ENCODE measurements around the gene MICAL2. TPM values are rescaled to one million over a fixed set of nuclear protein-coding genes. Genes with fewer than 3 reads are reported as not detected.

MICAL2 gene
- total and polyA plus RNA-seq, 10 of the 15 experiments (the other 5 are each of a cell fraction or from before 2014, with no cell fraction given) = 0.90 to 5.6 (median 2.4) TPM

DNA sequence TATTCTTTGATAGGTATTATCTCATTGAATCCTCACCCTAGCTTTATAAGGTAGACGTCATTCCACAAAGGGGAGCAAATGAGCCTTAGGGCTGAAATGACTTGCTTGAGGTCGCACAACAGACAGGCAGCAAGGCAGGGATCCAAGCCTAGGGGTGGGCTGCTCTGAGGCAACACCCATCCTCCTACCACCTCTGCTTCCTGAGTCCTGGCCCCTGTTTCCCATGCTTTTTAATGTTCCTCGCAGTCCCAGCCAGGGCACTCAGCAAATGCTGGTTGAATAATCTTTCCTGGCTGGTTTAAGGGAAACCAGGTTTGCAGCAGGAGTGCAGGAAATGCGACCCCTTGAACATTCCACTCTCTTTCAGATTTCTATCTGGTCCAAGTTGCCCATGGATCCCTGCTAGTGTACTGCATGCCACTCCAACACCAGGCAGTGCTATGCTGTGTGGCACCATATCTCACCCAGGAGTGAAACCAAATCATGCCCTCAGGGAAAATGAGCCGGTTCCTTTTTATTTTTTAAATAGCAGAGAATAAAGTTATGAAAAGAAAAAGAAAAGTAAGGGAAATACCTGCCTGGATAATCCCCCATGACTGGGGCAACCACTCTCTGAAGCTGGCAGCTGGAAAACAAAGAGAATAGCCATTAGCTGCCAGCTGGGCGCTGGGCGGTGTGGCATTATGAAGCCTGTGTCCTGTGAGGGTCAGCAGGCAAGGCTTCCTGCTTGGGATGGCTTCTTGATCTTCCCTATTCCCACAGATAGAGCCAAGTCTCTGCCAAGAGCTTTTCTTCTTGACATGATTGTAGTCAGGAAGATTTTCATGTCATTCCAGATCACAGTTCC, 21.8 kb downstream of the MICAL2 start:
- Histone ChIP-seq H3K9me3 (replicated peaks; ENCODE audit: control insufficient read depth, insufficient read depth, low read length) (no peaks in the 10 kb centered on the region), H4K20me1 (ENCODE audit: control insufficient read depth, insufficient read depth) (peaks cover 4% of the 10 kb centered on the region; the same call in 1 of the 2 replicates), H3K4me1 (ENCODE audit: control insufficient read depth, insufficient read depth, low read length) (no peaks in the 10 kb centered on the region; the same call in 1 of the 2 replicates), H3K36me3 (ENCODE audit: control insufficient read depth in 2 of 2, insufficient read depth in 2 of 2, low read length in 1 of 2) (no peaks in the 10 kb centered on the region), H3K4me2 (ENCODE audit: control insufficient read depth, insufficient read depth) (no peak overlapping the region), H3K4me3 (no peak overlapping the region), H3K27ac (ENCODE audit: control insufficient read depth, insufficient read depth) (no peak overlapping the region), H3K27me3 (replicated peaks in 1 of 2; ENCODE audit: control insufficient read depth in 2 of 2, insufficient read depth in 2 of 2, low read length in 1 of 2) (no peaks in the 10 kb centered on the region; a peak in 1 of 4 replicates), H3K79me2 (ENCODE audit: control insufficient read depth, insufficient read depth, low read length) (no peaks in the 10 kb centered on the region), H3K9ac (ENCODE audit: control insufficient read depth, insufficient read depth, low read length) (no peak overlapping the region), H2AFZ (ENCODE audit: control insufficient read depth, low read depth, low read length) (no peak overlapping the region)
- intact Hi-C loops (cut with micrococcal nuclease; ENCODE audit: unreplicated experiment) (no loop called here), in situ Hi-C loops (cut with MboI) (no loop called here)
- ChIA-PET RAD21 (ENCODE audit: unreplicated experiment) (no interaction called here), CTCF (no interaction called here), POLR2A (no interaction called here), SMC1A (ENCODE audit: uncharacterized antibody, unreplicated experiment) (interaction anchor here (0.7 kb wide), 1 partner anchor 146 kb away, joined by 3 read pairs; no protein-coding TSS in a partner anchor)
- DNase-seq (ENCODE audit: low read depth, low spot score) (no peak), ATAC-seq (no peak), FAIRE-seq (no peak)
- no TSS peak for BruUV-seq (replicated peaks)
- WGBS (ENCODE audit: insufficient coverage, insufficient replicate concordance, low lambda C conversion rate, missing lambda C conversion rate) = 20% methylated on average over 7 of the region's 7 CpGs
- TF ChIP-seq JUNB (IDR thresholded peaks at IDR 0.05) (no peak), CHD2 (IDR thresholded peaks at IDR 0.05; ENCODE audit: borderline replicate concordance, low read depth, low read length) (no peak), MTA2 (IDR thresholded peaks at IDR 0.05; ENCODE audit: low read depth) (no peak), POLR2AphosphoS5 (IDR thresholded peaks at IDR 0.05; ENCODE audit: low read length) (no peak), RAD21 (IDR thresholded peaks at IDR 0.05; ENCODE audit: insufficient read depth, low read depth, low read length) (no peak), ASH2L (IDR thresholded peaks at IDR 0.05; ENCODE audit: borderline replicate concordance, low read depth) (no peak), RBBP5 (conservative IDR thresholded peaks at IDR 0.05) (no peak), CHD4 (IDR thresholded peaks at IDR 0.05) (no peak), CREM (IDR thresholded peaks at IDR 0.05; ENCODE audit: low read depth) (no peak), NFYA (IDR thresholded peaks at IDR 0.05; ENCODE audit: borderline replicate concordance, low read depth, low read length) (no peak), ZNF24 (IDR thresholded peaks at IDR 0.05) (no peak), CBX5 (IDR thresholded peaks at IDR 0.05; ENCODE audit: low read depth) (no peak), SMC3 (IDR thresholded peaks at IDR 0.05; ENCODE audit: borderline replicate concordance, low read length) (no peak), SUZ12 (IDR thresholded peaks at IDR 0.05; ENCODE audit: unreplicated experiment) (no peak)
- TF ChIP-seq, protein P1, sequence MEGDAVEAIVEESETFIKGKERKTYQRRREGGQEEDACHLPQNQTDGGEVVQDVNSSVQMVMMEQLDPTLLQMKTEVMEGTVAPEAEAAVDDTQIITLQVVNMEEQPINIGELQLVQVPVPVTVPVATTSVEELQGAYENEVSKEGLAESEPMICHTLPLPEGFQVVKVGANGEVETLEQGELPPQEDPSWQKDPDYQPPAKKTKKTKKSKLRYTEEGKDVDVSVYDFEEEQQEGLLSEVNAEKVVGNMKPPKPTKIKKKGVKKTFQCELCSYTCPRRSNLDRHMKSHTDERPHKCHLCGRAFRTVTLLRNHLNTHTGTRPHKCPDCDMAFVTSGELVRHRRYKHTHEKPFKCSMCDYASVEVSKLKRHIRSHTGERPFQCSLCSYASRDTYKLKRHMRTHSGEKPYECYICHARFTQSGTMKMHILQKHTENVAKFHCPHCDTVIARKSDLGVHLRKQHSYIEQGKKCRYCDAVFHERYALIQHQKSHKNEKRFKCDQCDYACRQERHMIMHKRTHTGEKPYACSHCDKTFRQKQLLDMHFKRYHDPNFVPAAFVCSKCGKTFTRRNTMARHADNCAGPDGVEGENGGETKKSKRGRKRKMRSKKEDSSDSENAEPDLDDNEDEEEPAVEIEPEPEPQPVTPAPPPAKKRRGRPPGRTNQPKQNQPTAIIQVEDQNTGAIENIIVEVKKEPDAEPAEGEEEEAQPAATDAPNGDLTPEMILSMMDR (IDR thresholded peaks at IDR 0.05 in 2 of 3, conservative IDR thresholded peaks at IDR 0.05 in 1 of 3; ENCODE audit: control insufficient read depth in 2 of 3, extremely low read depth in 1 of 3, insufficient read depth in 1 of 3, low read depth in 3 of 3, low read length in 3 of 3) = no peak
- TF ChIP-seq, protein P2, sequence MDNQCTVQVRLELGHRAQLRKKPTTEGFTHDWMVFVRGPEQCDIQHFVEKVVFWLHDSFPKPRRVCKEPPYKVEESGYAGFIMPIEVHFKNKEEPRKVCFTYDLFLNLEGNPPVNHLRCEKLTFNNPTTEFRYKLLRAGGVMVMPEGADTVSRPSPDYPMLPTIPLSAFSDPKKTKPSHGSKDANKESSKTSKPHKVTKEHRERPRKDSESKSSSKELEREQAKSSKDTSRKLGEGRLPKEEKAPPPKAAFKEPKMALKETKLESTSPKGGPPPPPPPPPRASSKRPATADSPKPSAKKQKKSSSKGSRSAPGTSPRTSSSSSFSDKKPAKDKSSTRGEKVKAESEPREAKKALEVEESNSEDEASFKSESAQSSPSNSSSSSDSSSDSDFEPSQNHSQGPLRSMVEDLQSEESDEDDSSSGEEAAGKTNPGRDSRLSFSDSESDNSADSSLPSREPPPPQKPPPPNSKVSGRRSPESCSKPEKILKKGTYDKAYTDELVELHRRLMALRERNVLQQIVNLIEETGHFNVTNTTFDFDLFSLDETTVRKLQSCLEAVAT (IDR thresholded peaks at IDR 0.05) = no peak
- TF ChIP-seq, protein P3, sequence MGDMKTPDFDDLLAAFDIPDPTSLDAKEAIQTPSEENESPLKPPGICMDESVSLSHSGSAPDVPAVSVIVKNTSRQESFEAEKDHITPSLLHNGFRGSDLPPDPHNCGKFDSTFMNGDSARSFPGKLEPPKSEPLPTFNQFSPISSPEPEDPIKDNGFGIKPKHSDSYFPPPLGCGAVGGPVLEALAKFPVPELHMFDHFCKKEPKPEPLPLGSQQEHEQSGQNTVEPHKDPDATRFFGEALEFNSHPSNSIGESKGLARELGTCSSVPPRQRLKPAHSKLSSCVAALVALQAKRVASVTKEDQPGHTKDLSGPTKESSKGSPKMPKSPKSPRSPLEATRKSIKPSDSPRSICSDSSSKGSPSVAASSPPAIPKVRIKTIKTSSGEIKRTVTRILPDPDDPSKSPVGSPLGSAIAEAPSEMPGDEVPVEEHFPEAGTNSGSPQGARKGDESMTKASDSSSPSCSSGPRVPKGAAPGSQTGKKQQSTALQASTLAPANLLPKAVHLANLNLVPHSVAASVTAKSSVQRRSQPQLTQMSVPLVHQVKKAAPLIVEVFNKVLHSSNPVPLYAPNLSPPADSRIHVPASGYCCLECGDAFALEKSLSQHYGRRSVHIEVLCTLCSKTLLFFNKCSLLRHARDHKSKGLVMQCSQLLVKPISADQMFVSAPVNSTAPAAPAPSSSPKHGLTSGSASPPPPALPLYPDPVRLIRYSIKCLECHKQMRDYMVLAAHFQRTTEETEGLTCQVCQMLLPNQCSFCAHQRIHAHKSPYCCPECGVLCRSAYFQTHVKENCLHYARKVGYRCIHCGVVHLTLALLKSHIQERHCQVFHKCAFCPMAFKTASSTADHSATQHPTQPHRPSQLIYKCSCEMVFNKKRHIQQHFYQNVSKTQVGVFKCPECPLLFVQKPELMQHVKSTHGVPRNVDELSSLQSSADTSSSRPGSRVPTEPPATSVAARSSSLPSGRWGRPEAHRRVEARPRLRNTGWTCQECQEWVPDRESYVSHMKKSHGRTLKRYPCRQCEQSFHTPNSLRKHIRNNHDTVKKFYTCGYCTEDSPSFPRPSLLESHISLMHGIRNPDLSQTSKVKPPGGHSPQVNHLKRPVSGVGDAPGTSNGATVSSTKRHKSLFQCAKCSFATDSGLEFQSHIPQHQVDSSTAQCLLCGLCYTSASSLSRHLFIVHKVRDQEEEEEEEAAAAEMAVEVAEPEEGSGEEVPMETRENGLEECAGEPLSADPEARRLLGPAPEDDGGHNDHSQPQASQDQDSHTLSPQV (IDR thresholded peaks at IDR 0.05) = no peak
